H1 (cell line): Measurements from ENCODE around the gene MUC22. TPM values are rescaled to one million over a fixed set of nuclear protein-coding genes. Genes with fewer than 3 reads are reported as not detected.

ENCODE experiments used
- CTCF ChIA-PET: fragments of 300-600 bp; sonication (Branson Sonifier 250); formaldehyde crosslinking; loops from one replicate; lab custom pipeline; 2021; ENCODE audit not compliant: partially characterized antibody; lab: Charles Lee
- POLR2A ChIA-PET: fragments of 300-600 bp; sonication (Branson Sonifier 250); formaldehyde crosslinking; loops from one replicate; lab custom pipeline; 2021; ENCODE audit warnings: inconsistent platforms; ENCODE audit not compliant: partially characterized antibody; lab: Charles Lee
- DNase-seq, 2 experiments: peaks; one replicate each; pipeline versions ENCODE4 v3.0.0 to v3.0.0-alpha.2; 2010 to 2022; ENCODE audit warnings: low spot score in 2 of 2, low read depth in 1 of 2, mixed read lengths in 1 of 2
- FAIRE-seq: peaks from 2 replicates; lab custom pipeline; 2011; peaks lifted over from hg19 to GRCh38; lab: Jason Lieb, UNC
- H2AFZ ChIP-seq: 2 replicates; pipeline ENCODE4 v1.8.1; 2012; ENCODE audit warnings: low read length, inconsistent platforms
- H2AK5ac ChIP-seq: 2 replicates; pipeline ENCODE4 v1.6.1; 2013; ENCODE audit warnings: low read depth, low read length
- H2BK120ac ChIP-seq: replicated peaks from 2 replicates; pipeline ENCODE3; 2013; ENCODE audit warnings: low read depth, low read length, inconsistent platforms
- H2BK12ac ChIP-seq: 2 replicates; pipeline ENCODE4 v1.6.1; 2013; ENCODE audit warnings: low read depth, low read length
- H2BK15ac ChIP-seq: 2 replicates; pipeline ENCODE4 v1.6.1; 2013; ENCODE audit warnings: low read length
- H2BK20ac ChIP-seq: 2 replicates; pipeline ENCODE4 v1.6.1; 2013; ENCODE audit warnings: low read length
- H2BK5ac ChIP-seq: 2 replicates; pipeline ENCODE4 v1.6.1; 2013; ENCODE audit warnings: low read depth, low read length
- H3K14ac ChIP-seq: 2 replicates; pipeline ENCODE4 v1.6.1; 2013; ENCODE audit warnings: inconsistent platforms; ENCODE audit not compliant: insufficient read length
- H3K18ac ChIP-seq: 2 replicates; pipeline ENCODE4 v1.6.1; 2013; ENCODE audit warnings: low read length; ENCODE audit errors: extremely low read depth
- H3K23ac ChIP-seq: 2 replicates; pipeline ENCODE4 v1.6.1; 2013; ENCODE audit warnings: inconsistent platforms; ENCODE audit not compliant: insufficient read length
- H3K23me2 ChIP-seq: 2 replicates; pipeline ENCODE4 v1.6.1; 2013; ENCODE audit warnings: low read depth, low read length
- H3K27ac ChIP-seq: 2 replicates; pipeline ENCODE4 v1.6.1; 2011; ENCODE audit warnings: low read depth, low read length, inconsistent platforms
- H3K27me3 ChIP-seq, 4 experiments: replicated peaks in 1 of 4; 1 replicate in 1 of 4; 2 replicates in 3 of 4; pipeline versions ENCODE4 v1.6.1 to v1.8.1; 2011 to 2013; ENCODE audit warnings: low read length in 3 of 4, mild to moderate bottlenecking in 3 of 4, inconsistent platforms in 2 of 4, mixed read lengths in 2 of 4, moderate library complexity in 1 of 4; ENCODE audit not compliant: control insufficient read depth in 3 of 4, insufficient read depth in 3 of 4; ENCODE audit errors: extremely low read depth in 1 of 4
- H3K36me3 ChIP-seq, 4 experiments: 2 replicates each; pipeline versions ENCODE4 v1.6.1 to v1.8.1; 2011 to 2013; ENCODE audit warnings: mild to moderate bottlenecking in 4 of 4, low read length in 3 of 4, moderate library complexity in 2 of 4, control low read depth in 1 of 4, inconsistent platforms in 1 of 4; ENCODE audit not compliant: insufficient read depth in 4 of 4, control insufficient read depth in 2 of 4
- H3K4ac ChIP-seq: replicated peaks from 2 replicates; pipeline ENCODE3; 2013; ENCODE audit warnings: low read length, low read depth, mixed read lengths, inconsistent platforms; ENCODE audit not compliant: insufficient read length
- H3K4me1 ChIP-seq, 4 experiments: replicated peaks in 1 of 4; 1 replicate in 1 of 4; 2 replicates in 3 of 4; pipeline versions ENCODE4 v1.6.1 to v1.8.1; 2011 to 2013; ENCODE audit warnings: low read length in 3 of 4, inconsistent platforms in 2 of 4, mixed read lengths in 1 of 4; ENCODE audit not compliant: insufficient read depth in 4 of 4, control insufficient read depth in 3 of 4
- H3K4me2 ChIP-seq, 2 experiments: 2 replicates each; pipeline versions ENCODE4 v1.6.1 to v1.8.1; 2011 to 2013; ENCODE audit warnings: low read depth in 2 of 2, low read length in 2 of 2, control low read depth in 1 of 2, inconsistent platforms in 1 of 2, mild to moderate bottlenecking in 1 of 2; ENCODE audit not compliant: insufficient read depth in 1 of 2
- H3K4me3 ChIP-seq, 4 experiments: fragments of 200-600, 300-600 bp in 1 of 4; sonication (generic), shearing (Covaris generic), sonication (Bioruptor Twin) in 1 of 4; 2 replicates each; pipeline versions ENCODE4 v1.5.1 to v1.8.1; 2011 to 2016; ENCODE audit warnings: low read length in 4 of 4, low read depth in 3 of 4, control low read depth in 2 of 4, inconsistent platforms in 2 of 4, mild to moderate bottlenecking in 2 of 4, mixed read lengths in 1 of 4, moderate library complexity in 1 of 4; ENCODE audit not compliant: insufficient read depth in 2 of 4; ENCODE audit errors: extremely low read depth in 1 of 4
- H3K56ac ChIP-seq: replicated peaks from 2 replicates; pipeline ENCODE3; 2013; ENCODE audit warnings: low read depth, mild to moderate bottlenecking, mixed read lengths, low read length, inconsistent platforms; ENCODE audit not compliant: insufficient read length
- H3K79me1 ChIP-seq: 2 replicates; pipeline ENCODE4 v1.6.1; 2013; ENCODE audit warnings: low read depth, low read length, control low read depth
- H3K79me2 ChIP-seq, 2 experiments: 2 replicates each; pipeline versions ENCODE4 v1.6.1 to v1.8.1; 2012 to 2013; ENCODE audit warnings: low read length in 2 of 2, mild to moderate bottlenecking in 2 of 2, inconsistent platforms in 1 of 2; ENCODE audit not compliant: insufficient read depth in 2 of 2, control insufficient read depth in 1 of 2
- H3K9ac ChIP-seq, 4 experiments: replicated peaks in 1 of 4; 1 replicate in 1 of 4; 2 replicates in 3 of 4; pipeline versions ENCODE4 v1.6.1 to v1.8.1; 2011 to 2013; ENCODE audit warnings: low read depth in 3 of 4, low read length in 3 of 4, control low read depth in 2 of 4, mild to moderate bottlenecking in 2 of 4, moderate library complexity in 2 of 4, inconsistent platforms in 1 of 4; ENCODE audit errors: extremely low read depth in 1 of 4
- H3K9me3 ChIP-seq, 2 experiments: 2 replicates each; pipeline versions ENCODE4 v1.6.1 to v1.8.1; 2012 to 2013; ENCODE audit warnings: mild to moderate bottlenecking in 2 of 2, moderate library complexity in 2 of 2, control low read depth in 1 of 2, inconsistent platforms in 1 of 2, low read depth in 1 of 2, low read length in 1 of 2, mixed read lengths in 1 of 2; ENCODE audit not compliant: insufficient read depth in 2 of 2
- H4K20me1 ChIP-seq, 2 experiments: replicated peaks in 1 of 2; 2 replicates each; pipeline versions ENCODE3 to v1.8.1; 2011 to 2013; ENCODE audit warnings: inconsistent platforms in 2 of 2, low read length in 2 of 2, mild to moderate bottlenecking in 1 of 2; ENCODE audit not compliant: insufficient read depth in 2 of 2, control insufficient read depth in 1 of 2
- H4K5ac ChIP-seq: 2 replicates; pipeline ENCODE4 v1.6.1; 2013; ENCODE audit warnings: low read length, low read depth, mixed read lengths, inconsistent platforms; ENCODE audit not compliant: insufficient read length
- H4K8ac ChIP-seq: 2 replicates; pipeline ENCODE4 v1.8.0; 2013; ENCODE audit warnings: mild to moderate bottlenecking, moderate library complexity, low read length, inconsistent platforms; ENCODE audit not compliant: insufficient read depth; ENCODE audit errors: extremely low read depth
- H4K91ac ChIP-seq: replicated peaks from 2 replicates; pipeline ENCODE3; 2013; ENCODE audit warnings: low read length, mixed read lengths, inconsistent platforms; ENCODE audit not compliant: insufficient read length
- BCL11A ChIP-seq, 2 experiments: IDR thresholded peaks; one replicate each; pipeline ENCODE4 v1.6.1; 2011; ENCODE audit warnings: low read depth in 2 of 2, low read length in 2 of 2, mild to moderate bottlenecking in 2 of 2
- BRCA1 ChIP-seq: IDR thresholded peaks from 2 replicates; pipeline ENCODE4 v1.6.1; 2012; ENCODE audit warnings: low read depth, low read length, improper control_type of control experiment
- CHD2 ChIP-seq: IDR thresholded peaks from 2 replicates; pipeline ENCODE4 v1.6.1; 2012; ENCODE audit warnings: low read length, improper control_type of control experiment
- EP300 ChIP-seq, 2 experiments: IDR thresholded peaks; 1 replicate in 1 of 2; 2 replicates in 1 of 2; pipeline ENCODE4 v1.6.1; 2011 to 2012; ENCODE audit warnings: low read depth in 2 of 2, low read length in 2 of 2, mild to moderate bottlenecking in 2 of 2, borderline replicate concordance in 1 of 2, inconsistent platforms in 1 of 2, moderate library complexity in 1 of 2
- GTF2F1 ChIP-seq: IDR thresholded peaks from 2 replicates; pipeline ENCODE4 v1.6.1; 2012; ENCODE audit warnings: low read depth, low read length, improper control_type of control experiment, borderline replicate concordance
- KDM4A ChIP-seq: IDR thresholded peaks from one replicate; pipeline ENCODE4 v1.7.1; 2012; ENCODE audit warnings: low read depth, mild to moderate bottlenecking, moderate library complexity, low read length, inconsistent platforms; ENCODE audit not compliant: severe bottlenecking
- MAX ChIP-seq: IDR thresholded peaks from 2 replicates; pipeline ENCODE4 v1.6.1; 2012; ENCODE audit warnings: inconsistent platforms
- RFX5 ChIP-seq: IDR thresholded peaks from 2 replicates; pipeline ENCODE4 v1.6.1; 2011; ENCODE audit warnings: low read depth, low read length, improper control_type of control experiment, borderline replicate concordance
- SP2 ChIP-seq: IDR thresholded peaks from 2 replicates; pipeline ENCODE4 v1.6.1; 2012; ENCODE audit warnings: mild to moderate bottlenecking, low read length, inconsistent platforms
- TAF7 ChIP-seq: optimal IDR thresholded peaks from 2 replicates; pipeline ENCODE3; 2011; ENCODE audit warnings: low read depth, mild to moderate bottlenecking, inconsistent platforms, low read length, moderate library complexity, borderline replicate concordance
- YY1 ChIP-seq: IDR thresholded peaks from 2 replicates; pipeline ENCODE4 v1.6.1; 2011; ENCODE audit warnings: low read depth, mild to moderate bottlenecking, low read length
- ZNF274 ChIP-seq: IDR thresholded peaks from 2 replicates; pipeline ENCODE4 v1.7.0; 2012; ENCODE audit warnings: low read length, borderline replicate concordance; ENCODE audit errors: extremely low read depth
- WGBS, 2 experiments: shearing (Covaris generic) in 1 of 2; methylation state at CpG; one replicate each; pipeline versions ENCODE4 v1.1.6 to v1.1.7; 2013 to 2015; ENCODE audit warnings: low lambda C conversion rate in 2 of 2, mixed read lengths in 2 of 2, inconsistent platforms in 1 of 2, low coverage in 1 of 2, missing lambda C conversion rate in 1 of 2; ENCODE audit not compliant: insufficient replicate concordance in 2 of 2, insufficient coverage in 1 of 2, insufficient read length in 1 of 2; ENCODE audit errors: extremely low coverage in 1 of 2, missing lambda C conversion rate in 1 of 2; 5-methylcytosine and 5-hydroxymethylcytosine counted together
- polyA plus RNA-seq, 7 experiments: library from polyadenylated mRNA; depleted of rRNA in 3 of 7; stranded (reverse) in 5 of 7; unstranded in 2 of 7; fragments of >200 nt in 5 of 7; fragments of 200-250 nt in 2 of 7; gene quantifications; 1 replicate in 5 of 7; 2 replicates in 1 of 7; 4 replicates in 1 of 7; pipeline versions ENCODE4 v1.2.1 to v1.2.3, GENCODE V29; 2011 to 2013; ENCODE audit warnings: missing spikeins in 2 of 7, mixed read lengths in 2 of 7
- total RNA-seq: library from RNA; stranded (reverse); fragmentation: NEBNext Ultra II Directional; extraction: Animal tissue kit (Norgen Biotek cat#: 25700); gene quantifications from 2 replicates; pipeline ENCODE4 v1.2.1, GENCODE V29; 2021

The MUC22 gene
- total and polyA plus RNA-seq, 2 of the 8 experiments (the other 6 are each of a cell fraction or from before 2014, with no cell fraction given), result 0.02 TPM; not detected in 1

GRCh38 chr6:31025595-31025994, 15.3 kb downstream of the MUC22 start:
- 86% methylated on average over 4 of the region's 4 CpGs; no CpG with 5 or more reads in 1 of the 2 experiments for WGBS, 2 experiments
- H2BK120ac ChIP-seq, result no peak overlapping the region
- ChIA-PET CTCF (no interaction called here), POLR2A (no interaction called here)
- H2BK15ac ChIP-seq, result no peak overlapping the region
- H3K4me2 ChIP-seq, result no peak overlapping the region
- H3K4ac ChIP-seq, result no peak overlapping the region
- H3K79me1 ChIP-seq, result no peaks in the 10 kb centered on the region
- H3K14ac ChIP-seq, result no peak overlapping the region
- DNase-seq (no peak), FAIRE-seq (no peak)
- no peak overlapping the region for H3K27ac ChIP-seq
- no peaks in the 10 kb centered on the region for H3K79me2 ChIP-seq
- H2BK5ac ChIP-seq, result no peak overlapping the region
- peaks cover 0 to 17% of the 10 kb centered on the region in 2 experiments; a peak in 2 of 4 replicates for H3K9me3 ChIP-seq
- no peak overlapping the region for H3K23ac ChIP-seq
- H3K18ac ChIP-seq, result no peak overlapping the region
- H3K23me2 ChIP-seq, result no peaks in the 10 kb centered on the region
- no peaks in the 10 kb centered on the region for H3K36me3 ChIP-seq
- H2AK5ac ChIP-seq, result no peak overlapping the region
- no peak overlapping the region for H3K4me3 ChIP-seq
- H3K9ac ChIP-seq, result no peak overlapping the region
- H4K91ac ChIP-seq, result no peak overlapping the region
- H2BK20ac ChIP-seq, result no peak overlapping the region
- no peak overlapping the region for H3K56ac ChIP-seq
- no peaks in the 10 kb centered on the region for H3K27me3 ChIP-seq
- H3K4me1 ChIP-seq, result no peaks in the 10 kb centered on the region; a peak in 1 of 7 replicates
- no peak overlapping the region for H2BK12ac ChIP-seq
- H2AFZ ChIP-seq, result no peak overlapping the region
- no peak overlapping the region for H4K5ac ChIP-seq
- H4K20me1 ChIP-seq, result no peaks in the 10 kb centered on the region
- no peak overlapping the region for H4K8ac ChIP-seq
- TF ChIP-seq RFX5 (no peak), ZNF274 (no peak), SP2 (no peak), BRCA1 (no peak), TAF7 (no peak), BCL11A (IDR thresholded peaks at IDR 0.05; ENCODE audit: low read depth in 2 of 2, low read length in 2 of 2) (no peak), MAX (no peak), GTF2F1 (no peak), EP300 (IDR thresholded peaks at IDR 0.05; ENCODE audit: borderline replicate concordance in 1 of 2, low read depth in 2 of 2, low read length in 2 of 2) (no peak), KDM4A (no peak), YY1 (no peak), CHD2 (no peak)
